H9 (cell line): ENCODE results near the gene P4HA1. TPM values are rescaled to one million over a fixed set of nuclear protein-coding genes. Genes with fewer than 3 reads are reported as not detected.

Experiments used
- DNase-seq: peaks from one replicate; pipeline ENCODE4 v3.0.0-alpha.2; 2017
- H2AFZ ChIP-seq: one replicate; pipeline ENCODE4 v1.6.1; 2013; ENCODE audit warnings: mild to moderate bottlenecking, low read length, control low read depth, moderate library complexity
- H2AK5ac ChIP-seq: 2 replicates; pipeline ENCODE4 v1.6.1; 2013; ENCODE audit warnings: low read length, control low read depth, mixed read lengths; ENCODE audit not compliant: insufficient read length
- H2BK120ac ChIP-seq: one replicate; pipeline ENCODE4 v1.6.1; 2013; ENCODE audit warnings: low read depth, mild to moderate bottlenecking, low read length, control low read depth, inconsistent platforms; ENCODE audit not compliant: poor library complexity, severe bottlenecking
- H2BK12ac ChIP-seq: 2 replicates; pipeline ENCODE4 v1.6.1; 2013; ENCODE audit warnings: low read length, control low read depth, mixed read lengths, low read depth; ENCODE audit not compliant: insufficient read length
- H2BK15ac ChIP-seq: 2 replicates; pipeline ENCODE4 v1.6.1; 2013; ENCODE audit warnings: low read depth, low read length, control low read depth
- H2BK20ac ChIP-seq: one replicate; pipeline ENCODE4 v1.6.1; 2013; ENCODE audit warnings: low read depth, mild to moderate bottlenecking, low read length, control low read depth, inconsistent platforms; ENCODE audit not compliant: poor library complexity, severe bottlenecking
- H2BK5ac ChIP-seq: 2 replicates; pipeline ENCODE4 v1.6.1; 2013; ENCODE audit warnings: low read length, control low read depth, mixed read lengths; ENCODE audit not compliant: insufficient read length
- H3K14ac ChIP-seq: 2 replicates; pipeline ENCODE4 v1.6.1; 2013; ENCODE audit warnings: low read length, control low read depth; ENCODE audit not compliant: insufficient read depth
- H3K18ac ChIP-seq: 2 replicates; pipeline ENCODE4 v1.6.1; 2013; ENCODE audit warnings: low read depth, mild to moderate bottlenecking, mixed read lengths, low read length, control low read depth; ENCODE audit not compliant: insufficient read length
- H3K23ac ChIP-seq: 2 replicates; pipeline ENCODE4 v1.6.1; 2013; ENCODE audit warnings: low read length, control low read depth, mixed read lengths, low read depth; ENCODE audit not compliant: insufficient read length
- H3K23me2 ChIP-seq: 2 replicates; pipeline ENCODE4 v1.6.1; 2013; ENCODE audit warnings: low read depth, mild to moderate bottlenecking, mixed read lengths, low read length, control low read depth; ENCODE audit not compliant: insufficient read length, poor library complexity, severe bottlenecking
- H3K27ac ChIP-seq: 2 replicates; pipeline ENCODE4 v1.5.1; 2013; ENCODE audit warnings: low read length, control low read depth, mixed read lengths, low read depth; ENCODE audit not compliant: insufficient read length
- H3K27me3 ChIP-seq: 2 replicates; pipeline ENCODE4 v1.6.1; 2013; ENCODE audit warnings: low read length, control low read depth, inconsistent platforms; ENCODE audit not compliant: insufficient read depth
- H3K4ac ChIP-seq: 2 replicates; pipeline ENCODE4 v1.6.1; 2013; ENCODE audit warnings: low read depth, mild to moderate bottlenecking, control low read depth, inconsistent platforms, low read length, moderate library complexity
- H3K4me1 ChIP-seq: 2 replicates; pipeline ENCODE4 v1.6.1; 2013; ENCODE audit warnings: low read length, control low read depth, inconsistent platforms; ENCODE audit not compliant: insufficient read depth
- H3K4me2 ChIP-seq: 2 replicates; pipeline ENCODE4 v1.6.1; 2013; ENCODE audit warnings: low read length, control low read depth, mixed read lengths; ENCODE audit not compliant: insufficient read length, insufficient read depth
- H3K56ac ChIP-seq: 2 replicates; pipeline ENCODE4 v1.6.1; 2013; ENCODE audit warnings: low read depth, mild to moderate bottlenecking, mixed read lengths, low read length, control low read depth; ENCODE audit not compliant: insufficient read length
- H3K79me1 ChIP-seq: 2 replicates; pipeline ENCODE4 v1.6.1; 2013; ENCODE audit warnings: low read depth, mild to moderate bottlenecking, moderate library complexity, low read length, control low read depth, inconsistent platforms; ENCODE audit not compliant: insufficient read depth, poor library complexity, severe bottlenecking
- H3K79me2 ChIP-seq: 2 replicates; pipeline ENCODE4 v1.6.1; 2013; ENCODE audit warnings: low read length, control low read depth, inconsistent platforms; ENCODE audit not compliant: insufficient read depth
- H3K9ac ChIP-seq: 2 replicates; pipeline ENCODE4 v1.6.1; 2013; ENCODE audit warnings: low read length, control low read depth, mixed read lengths; ENCODE audit not compliant: insufficient read length; ENCODE audit errors: extremely low read depth
- H3K9me3 ChIP-seq: one replicate; pipeline ENCODE4 v1.6.1; 2013; ENCODE audit warnings: low read depth, low read length, inconsistent platforms; ENCODE audit not compliant: control insufficient read depth
- H3T11ph ChIP-seq: one replicate; pipeline ENCODE4 v1.6.1; 2013; ENCODE audit warnings: mild to moderate bottlenecking, low read length, control low read depth, inconsistent platforms
- H4K20me1 ChIP-seq: one replicate; pipeline ENCODE4 v1.6.1; 2013; ENCODE audit not compliant: control insufficient read depth, insufficient read length, insufficient read depth
- H4K5ac ChIP-seq: 2 replicates; pipeline ENCODE4 v1.6.1; 2013; ENCODE audit warnings: low read depth, mild to moderate bottlenecking, mixed read lengths, low read length, control low read depth; ENCODE audit not compliant: insufficient read length
- H4K8ac ChIP-seq: replicated peaks from 2 replicates; pipeline ENCODE4 v1.6.1; 2013; ENCODE audit warnings: low read length, control low read depth, mixed read lengths, low read depth; ENCODE audit not compliant: insufficient read length
- H4K91ac ChIP-seq: 2 replicates; pipeline ENCODE4 v1.6.1; 2013; ENCODE audit warnings: low read depth, mild to moderate bottlenecking, moderate library complexity, mixed read lengths, low read length, control low read depth; ENCODE audit not compliant: insufficient read length
- H3K27ac Mint-ChIP-seq, 3 experiments: 2 replicates in 2 of 3; 3 replicates in 1 of 3; pipeline ENCODE4 v1.8.0; 2020 to 2021; ENCODE audit warnings: mixed read lengths in 3 of 3, mild to moderate bottlenecking in 1 of 3, moderate library complexity in 1 of 3
- H3K27me3 Mint-ChIP-seq: 2 replicates; pipeline ENCODE4 v1.8.0; 2021; ENCODE audit warnings: low read depth, mild to moderate bottlenecking, moderate library complexity, mixed read lengths
- H3K36me3 Mint-ChIP-seq, 3 experiments: 2 replicates in 2 of 3; 3 replicates in 1 of 3; pipeline ENCODE4 v1.8.0; 2020 to 2021; ENCODE audit warnings: low read depth in 3 of 3, mixed read lengths in 3 of 3; ENCODE audit not compliant: insufficient read depth in 1 of 3
- H3K4me1 Mint-ChIP-seq, 2 experiments: 2 replicates each; pipeline ENCODE4 v1.8.0; 2020; ENCODE audit warnings: mixed read lengths in 2 of 2
- H3K4me3 Mint-ChIP-seq, 2 experiments: 2 replicates in 1 of 2; 3 replicates in 1 of 2; pipeline ENCODE4 v1.8.0; 2020 to 2021; ENCODE audit warnings: mild to moderate bottlenecking in 2 of 2, mixed read lengths in 2 of 2, moderate library complexity in 1 of 2
- H3K9me3 Mint-ChIP-seq, 2 experiments: 2 replicates in 1 of 2; 3 replicates in 1 of 2; pipeline ENCODE4 v1.8.0; 2020; ENCODE audit warnings: mild to moderate bottlenecking in 2 of 2, mixed read lengths in 2 of 2, moderate library complexity in 1 of 2
- WGBS: extraction: QIAGEN DNeasy Blood & Tissue Kit; methylation state at CpG from one replicate; pipeline ENCODE4 v1.1.7; 2013; ENCODE audit warnings: missing lambda C conversion rate, low lambda C conversion rate, mixed read lengths; ENCODE audit not compliant: insufficient read length; ENCODE audit errors: extremely low coverage; 5-methylcytosine and 5-hydroxymethylcytosine counted together
- total RNA-seq: library from RNA; stranded (reverse); gene quantifications from 2 replicates; pipeline ENCODE4 v1.2.1, GENCODE V29; 2021
- TF ChIP-seq, protein P1 (sequence below): fragments of 200-600 bp; sonication (generic); conservative IDR thresholded peaks from 3 replicates; pipeline ENCODE4 v1.8.0; 2021; ENCODE audit warnings: antibody characterized with exemption, mild to moderate bottlenecking

P4HA1 gene
- total RNA-seq, 1 experiment from 2014 or later = 48.6 TPM

DNA sequence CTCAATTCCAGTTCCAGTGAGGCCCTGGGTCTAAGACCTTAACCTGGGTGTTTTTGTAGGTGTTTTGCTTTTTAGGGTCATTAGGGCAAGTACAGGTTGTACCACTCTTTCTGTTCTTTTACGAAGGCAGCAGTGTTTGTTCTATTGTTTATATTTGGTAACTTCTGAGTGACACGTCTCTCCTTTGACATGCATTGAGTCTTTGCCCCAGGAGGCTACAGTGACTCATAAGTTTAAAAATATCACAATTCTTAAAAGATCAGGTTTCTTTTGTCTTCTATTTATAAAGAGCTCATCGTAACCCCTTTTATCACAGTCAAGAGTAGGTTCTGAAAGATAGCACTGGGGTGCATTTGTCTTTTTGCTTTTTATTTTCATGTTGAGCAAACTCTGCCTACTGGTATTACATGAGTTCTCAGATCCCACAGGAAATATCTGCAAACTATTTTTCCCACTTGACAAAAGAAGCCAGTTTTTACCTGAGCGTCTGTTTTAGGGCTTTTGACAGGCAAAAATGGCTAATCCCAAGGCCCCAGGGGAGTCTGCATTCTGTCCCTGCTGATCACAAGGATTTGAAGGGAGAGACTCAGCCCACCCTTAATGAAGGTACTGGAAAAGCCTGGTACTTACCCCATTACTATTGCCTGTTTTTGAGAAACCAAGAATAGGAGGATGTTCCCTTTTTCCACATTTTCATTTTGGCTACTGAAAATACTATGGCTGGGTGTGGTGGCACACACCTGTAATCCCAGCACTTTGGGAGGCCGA is 21.5 kb upstream of the P4HA1 start:
- no peak for DNase-seq
- H3T11ph ChIP-seq = no peak overlapping the region
- H2AK5ac ChIP-seq = no peak overlapping the region
- no peak overlapping the region for H2BK15ac ChIP-seq
- H3K27ac ChIP-seq = no peak overlapping the region
- Mint-ChIP-seq H3K27ac (peak overlapping the region; percentile 53 to 91 (median 77); a peak in 1 of 7 replicates), H3K9me3 (no peaks in the 10 kb centered on the region), H3K4me1 (peaks cover 8 to 9% of the 10 kb centered on the region in 2 experiments), H3K36me3 (peaks cover 2 to 15% (median 4%) of the 10 kb centered on the region in 3 experiments; a peak in 4 of 7 replicates), H3K4me3 (no peak overlapping the region), H3K27me3 (no peaks in the 10 kb centered on the region)
- TF ChIP-seq, protein P1, sequence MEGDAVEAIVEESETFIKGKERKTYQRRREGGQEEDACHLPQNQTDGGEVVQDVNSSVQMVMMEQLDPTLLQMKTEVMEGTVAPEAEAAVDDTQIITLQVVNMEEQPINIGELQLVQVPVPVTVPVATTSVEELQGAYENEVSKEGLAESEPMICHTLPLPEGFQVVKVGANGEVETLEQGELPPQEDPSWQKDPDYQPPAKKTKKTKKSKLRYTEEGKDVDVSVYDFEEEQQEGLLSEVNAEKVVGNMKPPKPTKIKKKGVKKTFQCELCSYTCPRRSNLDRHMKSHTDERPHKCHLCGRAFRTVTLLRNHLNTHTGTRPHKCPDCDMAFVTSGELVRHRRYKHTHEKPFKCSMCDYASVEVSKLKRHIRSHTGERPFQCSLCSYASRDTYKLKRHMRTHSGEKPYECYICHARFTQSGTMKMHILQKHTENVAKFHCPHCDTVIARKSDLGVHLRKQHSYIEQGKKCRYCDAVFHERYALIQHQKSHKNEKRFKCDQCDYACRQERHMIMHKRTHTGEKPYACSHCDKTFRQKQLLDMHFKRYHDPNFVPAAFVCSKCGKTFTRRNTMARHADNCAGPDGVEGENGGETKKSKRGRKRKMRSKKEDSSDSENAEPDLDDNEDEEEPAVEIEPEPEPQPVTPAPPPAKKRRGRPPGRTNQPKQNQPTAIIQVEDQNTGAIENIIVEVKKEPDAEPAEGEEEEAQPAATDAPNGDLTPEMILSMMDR = no peak
- H3K79me2 ChIP-seq = no peaks in the 10 kb centered on the region
- H3K14ac ChIP-seq = no peak overlapping the region
- H3K4me2 ChIP-seq = no peak overlapping the region
- H3K9ac ChIP-seq = no peak overlapping the region
- no peaks in the 10 kb centered on the region for H3K27me3 ChIP-seq
- no peak overlapping the region for H2BK120ac ChIP-seq
- H3K4me1 ChIP-seq = no peaks in the 10 kb centered on the region
- H4K8ac ChIP-seq = no peak overlapping the region
- no peak overlapping the region for H2AFZ ChIP-seq
- no peaks in the 10 kb centered on the region for H3K23me2 ChIP-seq
- no peaks in the 10 kb centered on the region for H3K9me3 ChIP-seq
- no peak overlapping the region for H3K18ac ChIP-seq
- no peak overlapping the region for H3K56ac ChIP-seq
- no peak overlapping the region for H3K23ac ChIP-seq
- H2BK20ac ChIP-seq = no peak overlapping the region
- no peaks in the 10 kb centered on the region for H4K20me1 ChIP-seq
- no peaks in the 10 kb centered on the region for H3K79me1 ChIP-seq
- no peak overlapping the region for H4K5ac ChIP-seq
- H3K4ac ChIP-seq = no peak overlapping the region
- H2BK12ac ChIP-seq = no peak overlapping the region
- no CpG with 5 or more reads among the region's 5 CpGs for WGBS
- H2BK5ac ChIP-seq = no peak overlapping the region
- no peak overlapping the region for H4K91ac ChIP-seq
